H1 (cell line): ENCODE measurements around the gene TAF13.

Source experiments
- POLR2A ChIP-seq, 2 experiments: IDR thresholded peaks; 1 replicate in 1 of 2; 2 replicates in 1 of 2; pipeline ENCODE4 v1.6.1; 2011; ENCODE audit warnings: low read depth in 2 of 2, low read length in 2 of 2, mild to moderate bottlenecking in 2 of 2; ENCODE audit errors: control extremely low read depth in 1 of 2
- YY1 ChIP-seq: IDR thresholded peaks from 2 replicates; pipeline ENCODE4 v1.6.1; 2011; ENCODE audit warnings: low read depth, mild to moderate bottlenecking, low read length

DNA sequence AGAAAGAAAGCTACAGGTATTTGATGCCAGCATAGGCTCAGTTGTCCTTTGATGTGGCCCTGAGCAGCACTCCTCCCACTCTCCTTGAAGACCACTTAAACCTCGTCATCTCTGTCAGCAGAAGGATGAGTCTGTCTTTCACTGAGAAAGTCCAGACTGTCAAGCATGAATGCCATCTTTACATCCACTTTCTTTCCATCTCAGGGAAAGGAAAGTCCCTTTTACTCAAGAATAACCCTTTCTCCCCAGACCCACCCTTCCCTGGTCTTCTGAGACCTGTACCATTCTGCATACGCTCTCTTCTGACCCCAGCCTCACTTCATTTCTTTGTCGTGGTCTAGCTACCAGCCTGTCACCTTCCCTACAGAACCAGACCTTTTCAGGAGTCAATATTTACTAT lies 34.1 kb upstream of the TAF13 start:
- TF ChIP-seq YY1 (no peak), POLR2A (IDR thresholded peaks at IDR 0.05; ENCODE audit: control extremely low read depth in 1 of 2, low read depth in 2 of 2, low read length in 2 of 2) (no peak)
